MG63 (cell line): ENCODE results near the gene CCNB1IP1. TPM values are rescaled to one million over a fixed set of nuclear protein-coding genes. Genes with fewer than 3 reads are reported as not detected.
A peak's percentile ranks its signal among the peaks of the same experiment; 100 is the strongest.
"Not testable (repeated sequence)": the region's sequence is repeated elsewhere in the genome, so short reads cannot be mapped to it uniquely, and the experiment has no call there.

Experiments
- DNase-seq: peaks from one replicate; pipeline ENCODE4 v3.0.0-alpha.2; 2020
- H3K27me3 ChIP-seq: fragments of 250-450 bp; sonication (Bioruptor Pico); 2 replicates; pipeline ENCODE4 v1.5.1; 2020; ENCODE audit warnings: mild to moderate bottlenecking, moderate library complexity
- H3K36me3 ChIP-seq: fragments of 250-450 bp; sonication (Bioruptor Pico); 2 replicates; pipeline ENCODE4 v1.5.1; 2020; ENCODE audit warnings: mild to moderate bottlenecking, moderate library complexity
- H3K4me3 ChIP-seq: fragments of 250-450 bp; sonication (Bioruptor Pico); 2 replicates; pipeline ENCODE4 v1.5.1; 2020; ENCODE audit warnings: mild to moderate bottlenecking, moderate library complexity
- H3K9me3 ChIP-seq: fragments of 250-450 bp; sonication (Bioruptor Pico); 2 replicates; pipeline ENCODE4 v1.5.1; 2020; ENCODE audit warnings: mild to moderate bottlenecking, moderate library complexity
- total RNA-seq: library from RNA; depleted of rRNA; stranded (reverse); fragments of >200 nt; shearing (Covaris generic); gene quantifications from 2 replicates; pipeline ENCODE4 v1.2.3, GENCODE V29; 2014; ENCODE audit warnings: low replicate concordance

Gene CCNB1IP1
- total RNA-seq, 1 experiment from 2014 or later: 38.0 TPM

GRCh38 chr14:20343092-20343861 is 10.2 kb upstream of the CCNB1IP1 start, which contains the start of gene PARP2:
Gene PARP2 (plus strand): TSS chr14:20343635. CDS start chr14:20343642, 7 bp downstream.
- H3K4me3 ChIP-seq: peak within 1 kb of the TSS; percentile 90
- peak; percentile 96 for DNase-seq
- H3K27me3 ChIP-seq: no peaks in the 10 kb centered on the region

GRCh38 chr14:20341646-20342045 is 8.6 kb upstream of the CCNB1IP1 start:
- peak overlapping the region; percentile 90 for H3K4me3 ChIP-seq
- no peak for DNase-seq

More at GRCh38 chr14:20343092-20343861, 10.2 kb upstream of the CCNB1IP1 start, which contains the start of gene PARP2:
- Histone ChIP-seq H3K36me3 (peaks cover 10% of the 10 kb centered on the region), H3K9me3 (no peaks in the 10 kb centered on the region)

GRCh38 chr14:20341032-20341431 is 8.0 kb upstream of the CCNB1IP1 start:
- H3K27me3 ChIP-seq, H3K36me3 ChIP-seq, H3K9me3 ChIP-seq, DNase-seq, H3K4me3 ChIP-seq: not testable (repeated sequence)

More at GRCh38 chr14:20341646-20342045, 8.6 kb upstream of the CCNB1IP1 start:
- Histone ChIP-seq H3K9me3 (no peaks in the 10 kb centered on the region), H3K27me3 (no peaks in the 10 kb centered on the region), H3K36me3 (peaks cover 9% of the 10 kb centered on the region)

- peaks cover 8% of the 10 kb centered on the region for H3K36me3 ChIP-seq
Measured at GRCh38 chr14:20334017-20334416, 938 bp upstream of the CCNB1IP1 start.

GRCh38 chr14:20333494-20333841 is 389 bp upstream of the CCNB1IP1 start:
- no peak for DNase-seq
- Histone ChIP-seq H3K4me3 (peak overlapping the region; percentile 68), H3K27me3 (no peaks in the 10 kb centered on the region), H3K9me3 (no peaks in the 10 kb centered on the region), H3K36me3 (peaks cover 13% of the 10 kb centered on the region)

More at GRCh38 chr14:20334017-20334416, 938 bp upstream of the CCNB1IP1 start:
- Histone ChIP-seq H3K4me3 (peak overlapping the region; percentile 68), H3K27me3 (no peaks in the 10 kb centered on the region), H3K9me3 (no peaks in the 10 kb centered on the region)
- no peak for DNase-seq

GRCh38 chr14:20332431-20332787 is 670 bp downstream of the CCNB1IP1 start:
- H3K4me3 ChIP-seq: peak overlapping the region; percentile 68
- H3K27me3 ChIP-seq: no peaks in the 10 kb centered on the region
- no peaks in the 10 kb centered on the region for H3K9me3 ChIP-seq
- peaks cover 13% of the 10 kb centered on the region for H3K36me3 ChIP-seq
- DNase-seq: no peak

- H3K36me3 ChIP-seq: peaks cover 21% of the 10 kb centered on the region
- H3K4me3 ChIP-seq: peak overlapping the region; percentile 26
- H3K9me3 ChIP-seq: no peaks in the 10 kb centered on the region
- H3K27me3 ChIP-seq: no peaks in the 10 kb centered on the region
- no peak for DNase-seq
Measured at GRCh38 chr14:20331053-20331613, 1.9 kb downstream of the CCNB1IP1 start.

GRCh38 chr14:20329355-20329754 is 3.7 kb downstream of the CCNB1IP1 start:
- Histone ChIP-seq H3K9me3 (no peaks in the 10 kb centered on the region), H3K4me3 (no peak overlapping the region), H3K36me3 (peaks cover 33% of the 10 kb centered on the region), H3K27me3 (no peaks in the 10 kb centered on the region)
- no peak for DNase-seq

- Histone ChIP-seq H3K4me3 (no peak overlapping the region), H3K27me3 (no peaks in the 10 kb centered on the region), H3K36me3 (peaks cover 38% of the 10 kb centered on the region), H3K9me3 (no peaks in the 10 kb centered on the region)
- DNase-seq: no peak
Measured at GRCh38 chr14:20328705-20329104, 4.4 kb downstream of the CCNB1IP1 start.

GRCh38 chr14:20327005-20327869 is 5.8 kb downstream of the CCNB1IP1 start:
- H3K4me3 ChIP-seq: no peak overlapping the region
- no peaks in the 10 kb centered on the region for H3K9me3 ChIP-seq
- no peaks in the 10 kb centered on the region for H3K27me3 ChIP-seq
- peaks cover 43% of the 10 kb centered on the region for H3K36me3 ChIP-seq
- no peak for DNase-seq

GRCh38 chr14:20317720-20318119 is 15.4 kb downstream of the CCNB1IP1 start:
- H3K9me3 ChIP-seq: no peaks in the 10 kb centered on the region
- H3K36me3 ChIP-seq: peaks cover 56% of the 10 kb centered on the region
- no peak for DNase-seq

GRCh38 chr14:20314026-20314425 is 19.1 kb downstream of the CCNB1IP1 start:
- Histone ChIP-seq H3K36me3 (peaks cover 48% of the 10 kb centered on the region), H3K4me3 (no peak overlapping the region), H3K9me3 (no peaks in the 10 kb centered on the region), H3K27me3 (no peaks in the 10 kb centered on the region)
- no peak for DNase-seq

More at GRCh38 chr14:20317720-20318119, 15.4 kb downstream of the CCNB1IP1 start:
- Histone ChIP-seq H3K4me3 (no peak overlapping the region), H3K27me3 (no peaks in the 10 kb centered on the region)

- no peak for DNase-seq
- Histone ChIP-seq H3K27me3 (no peaks in the 10 kb centered on the region), H3K36me3 (no peaks in the 10 kb centered on the region; the same call in none of the 2 replicates), H3K9me3 (no peaks in the 10 kb centered on the region), H3K4me3 (peak overlapping the region; percentile 72)
Measured at GRCh38 chr14:20306079-20306423, 27.0 kb downstream of the CCNB1IP1 start.

- no peaks in the 10 kb centered on the region for H3K27me3 ChIP-seq
- H3K36me3 ChIP-seq: peaks cover 2% of the 10 kb centered on the region
- no peaks in the 10 kb centered on the region for H3K9me3 ChIP-seq
- DNase-seq: peak; percentile 66
- peak within 1 kb of the TSS; percentile 72 for H3K4me3 ChIP-seq
Measured at GRCh38 chr14:20305265-20306078, 27.6 kb downstream of the CCNB1IP1 start, which contains the start of gene TTC5. Gene TTC5 (minus strand): TSS chr14:20305951. CDS start chr14:20305937, 14 bp downstream.

GRCh38 chr14:20302042-20302755 is 30.9 kb downstream of the CCNB1IP1 start:
- H3K27me3 ChIP-seq: no peaks in the 10 kb centered on the region
- no peaks in the 10 kb centered on the region for H3K9me3 ChIP-seq
- DNase-seq: peak; percentile 2
- H3K36me3 ChIP-seq: peaks cover 2% of the 10 kb centered on the region
- H3K4me3 ChIP-seq: no peak overlapping the region

- DNase-seq: no peak
- Histone ChIP-seq H3K36me3 (peaks cover 13% of the 10 kb centered on the region), H3K4me3 (no peak overlapping the region), H3K9me3 (no peaks in the 10 kb centered on the region), H3K27me3 (no peaks in the 10 kb centered on the region)
Measured at GRCh38 chr14:20295067-20295466, 38.0 kb downstream of the CCNB1IP1 start.
